ENCODE measurements around the gene SLX4. TPM values are rescaled to one million over a fixed set of nuclear protein-coding genes. Genes with fewer than 3 reads are reported as not detected.

The SLX4 gene
- total RNA-seq, 4 donors from 2014 or later = 1.2 to 6.2 (median 4.8) TPM

- Histone ChIP-seq H3K27me3 (no peaks in the 10 kb centered on the region), H3K4me3 (no peak overlapping the region), H3K36me3 (no peaks in the 10 kb centered on the region), H3K27ac (no peak overlapping the region), H3K9me3 (no peaks in the 10 kb centered on the region), H3K4me1 (no peaks in the 10 kb centered on the region)
- TF ChIP-seq CTCF (IDR thresholded peaks at IDR 0.05) (no peak), POLR2A (IDR thresholded peaks at IDR 0.05) (no peak)
- intact Hi-C loops (cut with DNase I; ENCODE audit: low total_unique reads) = no loop called here
- no peak for DNase-seq
These were observed 27.0 kb downstream of the SLX4 start for GRCh38 chr16:3584412-3584811.

DNA sequence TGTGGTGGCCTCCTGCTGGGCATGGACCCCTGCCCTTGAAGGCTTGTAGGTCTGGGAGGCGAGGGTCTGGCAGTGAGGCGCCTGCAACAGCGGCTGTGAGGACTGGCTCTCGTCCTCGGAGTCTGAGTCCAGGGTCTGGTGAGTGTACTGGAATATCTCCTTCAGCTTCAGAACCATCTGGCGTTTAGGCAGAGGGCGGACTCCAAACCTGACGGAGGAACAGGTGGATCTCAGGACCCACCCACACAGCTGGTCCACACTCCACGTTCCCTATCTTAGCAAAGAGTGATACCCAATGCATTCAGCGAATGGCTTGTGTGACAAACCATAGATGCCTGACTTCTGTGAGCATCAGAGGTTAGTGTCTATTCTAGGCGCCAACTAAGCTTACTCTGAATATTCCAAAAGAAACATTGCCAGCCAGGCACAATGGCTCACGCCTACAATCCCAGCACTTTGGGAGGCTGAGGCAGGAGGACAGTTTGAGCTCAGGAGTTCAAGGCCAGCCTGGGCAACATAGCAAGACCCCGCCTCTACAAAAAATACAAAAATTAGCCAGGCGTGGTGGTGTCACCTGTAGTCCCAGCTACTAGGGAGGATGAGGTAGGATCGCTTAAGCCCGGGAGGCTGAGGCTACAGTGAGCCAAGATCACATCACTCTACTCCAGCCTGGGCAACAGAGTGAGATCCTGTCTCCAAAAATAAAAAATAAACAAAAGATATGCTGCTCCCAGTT, 27.9 kb downstream of the SLX4 start:
- H3K9me3 ChIP-seq = no peaks in the 10 kb centered on the region
- H3K27me3 ChIP-seq = no peaks in the 10 kb centered on the region
- no peaks in the 10 kb centered on the region for H3K36me3 ChIP-seq
- H3K4me1 ChIP-seq = no peaks in the 10 kb centered on the region
- intact Hi-C loops (cut with DNase I; ENCODE audit: low total_unique reads) = no loop called here
- H3K4me3 ChIP-seq = no peak overlapping the region
- H3K27ac ChIP-seq = no peak overlapping the region
- no peak for DNase-seq
- TF ChIP-seq POLR2A (IDR thresholded peaks at IDR 0.05) = no peak
- TF ChIP-seq CTCF (IDR thresholded peaks at IDR 0.05) = no peak

GRCh38 chr16:3582276-3583165, 28.9 kb downstream of the SLX4 start:
- no peak for DNase-seq
- H3K27me3 ChIP-seq = no peaks in the 10 kb centered on the region
- no peak overlapping the region for H3K27ac ChIP-seq
- intact Hi-C loops (cut with DNase I; ENCODE audit: low total_unique reads) = no loop called here
- H3K36me3 ChIP-seq = no peaks in the 10 kb centered on the region
- no peaks in the 10 kb centered on the region for H3K4me1 ChIP-seq
- H3K9me3 ChIP-seq = no peaks in the 10 kb centered on the region
- TF ChIP-seq CTCF (IDR thresholded peaks at IDR 0.05) (no peak), POLR2A (IDR thresholded peaks at IDR 0.05) (no peak)
- no peak overlapping the region for H3K4me3 ChIP-seq

- intact Hi-C loops (cut with DNase I; ENCODE audit: low total_unique reads) = no loop called here
- DNase-seq = no peak
- Histone ChIP-seq H3K9me3 (no peaks in the 10 kb centered on the region), H3K27ac (no peak overlapping the region), H3K4me3 (no peak overlapping the region), H3K36me3 (no peaks in the 10 kb centered on the region), H3K27me3 (no peaks in the 10 kb centered on the region), H3K4me1 (no peaks in the 10 kb centered on the region)
- no peak for TF ChIP-seq CTCF (IDR thresholded peaks at IDR 0.05)
- no peak for TF ChIP-seq POLR2A (IDR thresholded peaks at IDR 0.05)
These were observed 30.0 kb downstream of the SLX4 start for GRCh38 chr16:3581392-3581791.

DNA sequence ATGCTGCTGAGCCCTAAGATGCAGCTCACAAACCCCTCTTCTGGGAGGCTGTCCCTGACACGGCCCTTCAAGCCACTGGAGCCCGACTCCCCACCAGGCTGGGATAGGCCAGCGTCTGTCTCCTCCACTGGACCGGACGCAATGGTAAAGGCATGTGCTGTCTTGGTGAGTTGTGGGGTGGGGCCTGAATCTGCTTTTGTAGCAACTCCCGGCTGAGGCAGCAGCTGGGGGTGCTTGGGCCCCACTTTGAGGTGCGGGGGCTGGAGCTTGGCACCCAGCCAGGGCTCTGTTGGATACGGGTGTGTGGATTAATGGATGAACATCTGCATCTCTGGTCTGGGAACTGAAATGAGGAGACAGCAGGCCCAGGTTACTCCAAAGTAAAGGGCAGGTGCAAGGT, 30.7 kb downstream of the SLX4 start:
- H3K4me3 ChIP-seq = no peak overlapping the region
- peak in 1 of 2 donors; percentile 43 for DNase-seq
- H3K4me1 ChIP-seq = no peaks in the 10 kb centered on the region
- H3K36me3 ChIP-seq = no peaks in the 10 kb centered on the region
- H3K9me3 ChIP-seq = no peaks in the 10 kb centered on the region
- no peaks in the 10 kb centered on the region for H3K27me3 ChIP-seq
- H3K27ac ChIP-seq = no peak overlapping the region
- intact Hi-C loops (cut with DNase I; ENCODE audit: low total_unique reads) = no loop called here
- no peak for TF ChIP-seq CTCF (IDR thresholded peaks at IDR 0.05)
- no peak for TF ChIP-seq POLR2A (IDR thresholded peaks at IDR 0.05)
